ENCODE measurements around the gene ATP5PD.

ATP5PD gene

GRCh38 chr17:75041656-75042280, 5.0 kb downstream of the ATP5PD start:
- no peak overlapping the region for H3K4me3 ChIP-seq (ENCODE audit: control insufficient read depth, low read depth, low read length)
- TF ChIP-seq CTCF (conservative IDR thresholded peaks at IDR 0.05; ENCODE audit: control insufficient read depth, insufficient read depth, low read depth, low read length), result no peak
- no peak for DNase-seq (ENCODE audit: low read depth)

GRCh38 chr17:75039238-75039637, 7.5 kb downstream of the ATP5PD start:
- no peak overlapping the region for H3K4me3 ChIP-seq (ENCODE audit: control insufficient read depth, low read depth, low read length)
- no peak for TF ChIP-seq CTCF (conservative IDR thresholded peaks at IDR 0.05; ENCODE audit: control insufficient read depth, insufficient read depth, low read depth, low read length)
- DNase-seq (ENCODE audit: low read depth), result no peak

GRCh38 chr17:75036643-75037268, 10.0 kb downstream of the ATP5PD start:
- no peak overlapping the region for H3K4me3 ChIP-seq (ENCODE audit: control insufficient read depth, low read depth, low read length)
- peak; percentile 97 for DNase-seq (ENCODE audit: low read depth)
- TF ChIP-seq CTCF (conservative IDR thresholded peaks at IDR 0.05; ENCODE audit: control insufficient read depth, insufficient read depth, low read depth, low read length), result no peak

GRCh38 chr17:75034236-75034908, 12.4 kb downstream of the ATP5PD start:
- DNase-seq (ENCODE audit: low read depth), result peak; percentile 88
- peak overlapping the region; percentile 92 for H3K4me3 ChIP-seq (ENCODE audit: control insufficient read depth, low read depth, low read length)
- TF ChIP-seq CTCF (conservative IDR thresholded peaks at IDR 0.05; ENCODE audit: control insufficient read depth, insufficient read depth, low read depth, low read length), result no peak

- TF ChIP-seq CTCF (conservative IDR thresholded peaks at IDR 0.05; ENCODE audit: control insufficient read depth, insufficient read depth, low read depth, low read length), result peak; percentile 8
- peak; percentile 93 for DNase-seq (ENCODE audit: low read depth)
- peak overlapping the region; percentile 92 for H3K4me3 ChIP-seq (ENCODE audit: control insufficient read depth, low read depth, low read length)
These were observed 13.2 kb downstream of the ATP5PD start for GRCh38 chr17:75033346-75034235.

- TF ChIP-seq CTCF (conservative IDR thresholded peaks at IDR 0.05; ENCODE audit: control insufficient read depth, insufficient read depth, low read depth, low read length), result no peak
- DNase-seq (ENCODE audit: low read depth), result peak; percentile 15
- H3K4me3 ChIP-seq (ENCODE audit: control insufficient read depth, low read depth, low read length), result peak overlapping the region; percentile 73
These were observed 14.0 kb downstream of the ATP5PD start for GRCh38 chr17:75032720-75033280.

All from fibroblast of mammary gland (primary cell).